GM23338 (cell line): ENCODE results near the gene OR2AE1.

Experiments
- CREB1 ChIP-seq: fragments of 250-450 bp; sonication (Bioruptor Pico); IDR thresholded peaks from 2 replicates; pipeline ENCODE4 v1.5.0; 2020; ENCODE audit warnings: low read depth, mild to moderate bottlenecking, moderate library complexity
- EZH2 ChIP-seq: fragments of 200-600 bp; sonication (generic); IDR thresholded peaks from one replicate; pipeline ENCODE4 v1.8.0; 2017; ENCODE audit warnings: antibody characterized with exemption, mild to moderate bottlenecking, low read depth; ENCODE audit not compliant: unreplicated experiment
- EZH2phosphoT487 ChIP-seq: fragments of 200-600 bp; sonication (generic); IDR thresholded peaks from one replicate; pipeline ENCODE4 v1.8.1; 2018; ENCODE audit warnings: antibody characterized with exemption; ENCODE audit not compliant: unreplicated experiment
- JUNB ChIP-seq: IDR thresholded peaks from one replicate; pipeline ENCODE4 v1.6.1; 2016; ENCODE audit warnings: antibody characterized with exemption; ENCODE audit not compliant: unreplicated experiment
- NANOG ChIP-seq: IDR thresholded peaks from 2 replicates; pipeline ENCODE4 v1.6.1; 2016; ENCODE audit warnings: antibody characterized with exemption, borderline replicate concordance
- POLR2AphosphoS5 ChIP-seq: IDR thresholded peaks from 2 replicates; pipeline ENCODE4 v1.6.1; 2016; ENCODE audit warnings: antibody characterized with exemption, low read depth
- ZNF114 ChIP-seq: fragments of 250-450 bp; sonication (Bioruptor Pico); IDR thresholded peaks from 2 replicates; pipeline ENCODE4 v1.5.0; 2020; ENCODE audit warnings: mild to moderate bottlenecking, moderate library complexity
- TF ChIP-seq, protein P1 (sequence below), 2 experiments: fragments of 200-600 bp in 1 of 2; sonication (generic) in 1 of 2; conservative IDR thresholded peaks; 2 replicates each; pipeline versions ENCODE4 v1.5.1 to v1.6.1; 2016 to 2017; ENCODE audit warnings: antibody characterized with exemption in 2 of 2, low read depth in 2 of 2, mild to moderate bottlenecking in 2 of 2, moderate library complexity in 1 of 2
- TF ChIP-seq, protein P2 (sequence below): IDR thresholded peaks from 2 replicates; pipeline ENCODE4 v1.6.1; 2016; ENCODE audit warnings: antibody characterized with exemption
- TF ChIP-seq, protein P3 (sequence below): IDR thresholded peaks from one replicate; pipeline ENCODE4 v1.6.1; 2018; ENCODE audit warnings: antibody characterized with exemption; ENCODE audit not compliant: unreplicated experiment

DNA sequence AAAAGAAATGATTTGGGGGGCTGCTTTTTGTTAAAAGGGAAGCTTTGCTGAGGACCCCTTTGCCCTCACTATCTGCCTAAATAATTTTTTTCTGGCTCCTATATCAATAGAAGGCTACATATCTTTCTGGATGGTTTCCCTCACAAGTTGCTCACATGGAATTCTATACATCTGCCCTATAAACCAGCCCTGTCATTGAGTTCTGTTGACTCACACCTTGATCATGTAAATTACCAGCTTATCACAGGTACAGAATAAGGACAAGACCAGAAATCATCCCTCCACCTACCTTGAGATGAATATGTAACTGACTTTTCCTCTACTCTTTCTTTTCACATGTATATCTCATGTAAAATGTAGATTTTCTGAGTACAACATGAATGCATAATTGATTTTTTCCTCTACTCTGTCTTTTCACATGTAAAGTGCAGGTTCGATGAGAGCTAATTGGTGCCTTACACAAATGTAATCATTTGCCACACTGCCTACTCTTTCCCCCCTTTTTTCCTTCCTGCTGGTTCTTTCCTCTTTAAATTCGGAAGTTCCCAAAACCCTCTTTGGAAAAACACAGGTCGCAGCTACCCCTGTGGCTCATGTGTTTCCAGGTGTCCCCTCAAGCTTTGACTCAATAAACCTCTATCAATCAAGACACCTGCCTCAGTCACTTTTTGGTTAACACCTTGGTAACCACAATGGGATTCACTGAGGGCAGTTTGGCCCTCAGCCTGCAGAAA lies 36.5 kb downstream of the OR2AE1 start:
- TF ChIP-seq, protein P1, sequence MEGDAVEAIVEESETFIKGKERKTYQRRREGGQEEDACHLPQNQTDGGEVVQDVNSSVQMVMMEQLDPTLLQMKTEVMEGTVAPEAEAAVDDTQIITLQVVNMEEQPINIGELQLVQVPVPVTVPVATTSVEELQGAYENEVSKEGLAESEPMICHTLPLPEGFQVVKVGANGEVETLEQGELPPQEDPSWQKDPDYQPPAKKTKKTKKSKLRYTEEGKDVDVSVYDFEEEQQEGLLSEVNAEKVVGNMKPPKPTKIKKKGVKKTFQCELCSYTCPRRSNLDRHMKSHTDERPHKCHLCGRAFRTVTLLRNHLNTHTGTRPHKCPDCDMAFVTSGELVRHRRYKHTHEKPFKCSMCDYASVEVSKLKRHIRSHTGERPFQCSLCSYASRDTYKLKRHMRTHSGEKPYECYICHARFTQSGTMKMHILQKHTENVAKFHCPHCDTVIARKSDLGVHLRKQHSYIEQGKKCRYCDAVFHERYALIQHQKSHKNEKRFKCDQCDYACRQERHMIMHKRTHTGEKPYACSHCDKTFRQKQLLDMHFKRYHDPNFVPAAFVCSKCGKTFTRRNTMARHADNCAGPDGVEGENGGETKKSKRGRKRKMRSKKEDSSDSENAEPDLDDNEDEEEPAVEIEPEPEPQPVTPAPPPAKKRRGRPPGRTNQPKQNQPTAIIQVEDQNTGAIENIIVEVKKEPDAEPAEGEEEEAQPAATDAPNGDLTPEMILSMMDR (conservative IDR thresholded peaks at IDR 0.05; ENCODE audit: low read depth in 2 of 2) = no peak
- no peak for TF ChIP-seq EZH2
- TF ChIP-seq, protein P2, sequence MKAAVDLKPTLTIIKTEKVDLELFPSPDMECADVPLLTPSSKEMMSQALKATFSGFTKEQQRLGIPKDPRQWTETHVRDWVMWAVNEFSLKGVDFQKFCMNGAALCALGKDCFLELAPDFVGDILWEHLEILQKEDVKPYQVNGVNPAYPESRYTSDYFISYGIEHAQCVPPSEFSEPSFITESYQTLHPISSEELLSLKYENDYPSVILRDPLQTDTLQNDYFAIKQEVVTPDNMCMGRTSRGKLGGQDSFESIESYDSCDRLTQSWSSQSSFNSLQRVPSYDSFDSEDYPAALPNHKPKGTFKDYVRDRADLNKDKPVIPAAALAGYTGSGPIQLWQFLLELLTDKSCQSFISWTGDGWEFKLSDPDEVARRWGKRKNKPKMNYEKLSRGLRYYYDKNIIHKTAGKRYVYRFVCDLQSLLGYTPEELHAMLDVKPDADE = no peak
- no peak for TF ChIP-seq JUNB
- no peak for TF ChIP-seq POLR2AphosphoS5
- TF ChIP-seq ZNF114 (CRISPR knock-in tag) = no peak
- TF ChIP-seq, protein P3, sequence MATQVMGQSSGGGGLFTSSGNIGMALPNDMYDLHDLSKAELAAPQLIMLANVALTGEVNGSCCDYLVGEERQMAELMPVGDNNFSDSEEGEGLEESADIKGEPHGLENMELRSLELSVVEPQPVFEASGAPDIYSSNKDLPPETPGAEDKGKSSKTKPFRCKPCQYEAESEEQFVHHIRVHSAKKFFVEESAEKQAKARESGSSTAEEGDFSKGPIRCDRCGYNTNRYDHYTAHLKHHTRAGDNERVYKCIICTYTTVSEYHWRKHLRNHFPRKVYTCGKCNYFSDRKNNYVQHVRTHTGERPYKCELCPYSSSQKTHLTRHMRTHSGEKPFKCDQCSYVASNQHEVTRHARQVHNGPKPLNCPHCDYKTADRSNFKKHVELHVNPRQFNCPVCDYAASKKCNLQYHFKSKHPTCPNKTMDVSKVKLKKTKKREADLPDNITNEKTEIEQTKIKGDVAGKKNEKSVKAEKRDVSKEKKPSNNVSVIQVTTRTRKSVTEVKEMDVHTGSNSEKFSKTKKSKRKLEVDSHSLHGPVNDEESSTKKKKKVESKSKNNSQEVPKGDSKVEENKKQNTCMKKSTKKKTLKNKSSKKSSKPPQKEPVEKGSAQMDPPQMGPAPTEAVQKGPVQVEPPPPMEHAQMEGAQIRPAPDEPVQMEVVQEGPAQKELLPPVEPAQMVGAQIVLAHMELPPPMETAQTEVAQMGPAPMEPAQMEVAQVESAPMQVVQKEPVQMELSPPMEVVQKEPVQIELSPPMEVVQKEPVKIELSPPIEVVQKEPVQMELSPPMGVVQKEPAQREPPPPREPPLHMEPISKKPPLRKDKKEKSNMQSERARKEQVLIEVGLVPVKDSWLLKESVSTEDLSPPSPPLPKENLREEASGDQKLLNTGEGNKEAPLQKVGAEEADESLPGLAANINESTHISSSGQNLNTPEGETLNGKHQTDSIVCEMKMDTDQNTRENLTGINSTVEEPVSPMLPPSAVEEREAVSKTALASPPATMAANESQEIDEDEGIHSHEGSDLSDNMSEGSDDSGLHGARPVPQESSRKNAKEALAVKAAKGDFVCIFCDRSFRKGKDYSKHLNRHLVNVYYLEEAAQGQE = no peak
- TF ChIP-seq CREB1 (CRISPR knock-in tag) = no peak
- peak; percentile 27; the same call in 1 of the 2 replicates for TF ChIP-seq NANOG
- no peak for TF ChIP-seq EZH2phosphoT487
